Adrenal gland (tissue), 12 donors: ENCODE measurements around the gene ITGB1BP1. TPM values are rescaled to one million over a fixed set of nuclear protein-coding genes. Genes with fewer than 3 reads are reported as not detected.

Source experiments
- DNase-seq, 7 donors: peaks; one replicate each; pipeline ENCODE4 v3.0.0-alpha.2; 2019 to 2020
- H3K27ac ChIP-seq, 5 donors: fragments of 200-600 bp; sonication (generic) in 4 of 5; 1 replicate in 3 of 5; 2 replicates in 2 of 5; pipeline versions ENCODE4 v1.5.1 to v1.8.0; 2016 to 2020; ENCODE audit warnings: mild to moderate bottlenecking in 1 of 5
- H3K27me3 ChIP-seq: fragments of 200-600 bp; 2 replicates; pipeline ENCODE4 v1.8.0; 2021
- H3K36me3 ChIP-seq, 2 donors: fragments of 200-600 bp; replicated peaks in 1 of 2; 1 replicate in 1 of 2; 2 replicates in 1 of 2; pipeline versions ENCODE4 v1.5.1 to v1.8.0; 2018 to 2022
- H3K4me1 ChIP-seq, 2 donors: fragments of 200-600 bp; replicated peaks in 1 of 2; 1 replicate in 1 of 2; 2 replicates in 1 of 2; pipeline versions ENCODE4 v1.5.1 to v1.8.0; 2018 to 2021
- H3K4me3 ChIP-seq, 4 donors: fragments of 200-600 bp; sonication (generic) in 3 of 4; one replicate each; pipeline ENCODE4 v1.5.1; 2016 to 2018
- H3K9me3 ChIP-seq, 3 donors: fragments of 200-600 bp; sonication (generic) in 1 of 3; replicated peaks in 1 of 3; 1 replicate in 2 of 3; 2 replicates in 1 of 3; pipeline versions ENCODE4 v1.5.1 to v1.8.0; 2016 to 2021
- POLR2A ChIP-seq, 2 donors: fragments of 450-650 bp; IDR thresholded peaks; one replicate each; pipeline ENCODE4 v1.6.1; 2017; ENCODE audit warnings: antibody characterized with exemption in 2 of 2, mild to moderate bottlenecking in 2 of 2, moderate library complexity in 1 of 2
- WGBS, 4 donors: extraction: QIAGEN DNeasy Blood & Tissue Kit in 2 of 4; methylation state at CpG; one replicate each; pipeline versions ENCODE4 v1.1.5 to v1.1.7; 2013 to 2017; 5-methylcytosine and 5-hydroxymethylcytosine counted together
- intact Hi-C, 2 donors: fragments of 100-400 bp; cut with DNase I; formaldehyde crosslinking; loops; one replicate each; pipeline versions ENCODE4 v1.14.1 to v1.15.0; 2022 to 2023
- polyA plus RNA-seq, 3 donors: library from polyadenylated mRNA; stranded (reverse); fragments of 200-250 nt in 2 of 3; fragments of 350-450 nt in 1 of 3; fragmentation: Illumina TruSeq in 1 of 3; extraction: RNeasy Lipid Tissue Mini Kit (QIAGEN cat#74804) in 1 of 3; gene quantifications; one replicate each; pipeline ENCODE4 v1.2.3, GENCODE V29; 2013 to 2014
- total RNA-seq, 9 donors: library from RNA; depleted of rRNA in 4 of 9; stranded (reverse); fragments of >200 nt in 4 of 9; fragments of 120-200 nt in 1 of 9; fragmentation: NEBNext Ultra II Directional in 1 of 9; extraction: Animal tissue kit (Norgen Biotek cat#: 25700) in 1 of 9; gene quantifications; one replicate each; pipeline versions ENCODE4 v1.1.0 to v1.2.4, GENCODE V29; 2013 to 2023
- TF ChIP-seq, protein P1 (sequence below), 6 experiments: fragments of 450-650 bp in 4 of 6; fragments of 200-600 bp in 2 of 6; sonication (generic) in 1 of 6; IDR thresholded peaks; 1 replicate in 5 of 6; 2 replicates in 1 of 6; pipeline versions ENCODE4 v1.5.1 to v1.8.0; 2016 to 2021; ENCODE audit warnings: antibody characterized with exemption in 6 of 6, mild to moderate bottlenecking in 2 of 6, moderate library complexity in 1 of 6
- donor health status: healthy with polysubstance abuse.
- donor health status: Bipolar disorder and iron deficiency.
- donor health status: DM: yes; HTN: yes; CAD: no.
- donor health status: DM: no; HTN: no; CAD: no.
- donor health status: DM: no; HTN: no; CAD: no.
- donor health status: DM: yes; HTN: yes; CAD: no.

The ITGB1BP1 gene
- total and polyA plus RNA-seq, 12 donors: 35.7 to 109 (median 80.9) TPM

- no peaks in the 10 kb centered on the region for H3K36me3 ChIP-seq
- peaks cover 0 to 4% of the 10 kb centered on the region in 2 donors for H3K4me1 ChIP-seq
- 93 to 96% (median 94%) methylated on average over 13 to 14 of the region's 14 CpGs for WGBS, 4 donors
- no peak overlapping the region for H3K27ac ChIP-seq
- DNase-seq: no peak
- no peaks in the 10 kb centered on the region for H3K27me3 ChIP-seq
- TF ChIP-seq POLR2A (IDR thresholded peaks at IDR 0.05): no peak
- TF ChIP-seq, protein P1, sequence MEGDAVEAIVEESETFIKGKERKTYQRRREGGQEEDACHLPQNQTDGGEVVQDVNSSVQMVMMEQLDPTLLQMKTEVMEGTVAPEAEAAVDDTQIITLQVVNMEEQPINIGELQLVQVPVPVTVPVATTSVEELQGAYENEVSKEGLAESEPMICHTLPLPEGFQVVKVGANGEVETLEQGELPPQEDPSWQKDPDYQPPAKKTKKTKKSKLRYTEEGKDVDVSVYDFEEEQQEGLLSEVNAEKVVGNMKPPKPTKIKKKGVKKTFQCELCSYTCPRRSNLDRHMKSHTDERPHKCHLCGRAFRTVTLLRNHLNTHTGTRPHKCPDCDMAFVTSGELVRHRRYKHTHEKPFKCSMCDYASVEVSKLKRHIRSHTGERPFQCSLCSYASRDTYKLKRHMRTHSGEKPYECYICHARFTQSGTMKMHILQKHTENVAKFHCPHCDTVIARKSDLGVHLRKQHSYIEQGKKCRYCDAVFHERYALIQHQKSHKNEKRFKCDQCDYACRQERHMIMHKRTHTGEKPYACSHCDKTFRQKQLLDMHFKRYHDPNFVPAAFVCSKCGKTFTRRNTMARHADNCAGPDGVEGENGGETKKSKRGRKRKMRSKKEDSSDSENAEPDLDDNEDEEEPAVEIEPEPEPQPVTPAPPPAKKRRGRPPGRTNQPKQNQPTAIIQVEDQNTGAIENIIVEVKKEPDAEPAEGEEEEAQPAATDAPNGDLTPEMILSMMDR (IDR thresholded peaks at IDR 0.05): no peak
- intact Hi-C loops: no loop called here
- no peak overlapping the region for H3K4me3 ChIP-seq
- no peaks in the 10 kb centered on the region for H3K9me3 ChIP-seq
Measured at GRCh38 chr2:9397201-9397600, 26.1 kb downstream of the ITGB1BP1 start.

GRCh38 chr2:9394816-9395215 is 28.5 kb downstream of the ITGB1BP1 start:
- WGBS, 4 donors: 94 to 95% (median 94%) methylated on average over 10 to 15 of the region's 15 CpGs
- no peaks in the 10 kb centered on the region for H3K36me3 ChIP-seq
- H3K9me3 ChIP-seq: no peaks in the 10 kb centered on the region
- no peak for DNase-seq
- TF ChIP-seq, protein P1 (IDR thresholded peaks at IDR 0.05): no peak
- TF ChIP-seq POLR2A (IDR thresholded peaks at IDR 0.05): no peak
- H3K4me1 ChIP-seq: peaks cover 0 to 4% of the 10 kb centered on the region in 2 donors
- intact Hi-C loops: no loop called here
- no peak overlapping the region for H3K27ac ChIP-seq
- no peak overlapping the region for H3K4me3 ChIP-seq
- no peaks in the 10 kb centered on the region for H3K27me3 ChIP-seq

- intact Hi-C loops: no loop called here
- 69 to 75% (median 70%) methylated on average over 10 to 28 of the region's 28 CpGs for WGBS, 4 donors
- Histone ChIP-seq H3K36me3 (no peaks in the 10 kb centered on the region), H3K27me3 (no peaks in the 10 kb centered on the region), H3K4me3 (no peak overlapping the region), H3K4me1 (peaks cover 0 to 4% of the 10 kb centered on the region in 2 donors), H3K9me3 (no peaks in the 10 kb centered on the region), H3K27ac (peak overlapping the region in 2 of 5 donors; percentile 49 to 68)
- DNase-seq: no peak
- TF ChIP-seq POLR2A (IDR thresholded peaks at IDR 0.05): no peak
- TF ChIP-seq, protein P1 (IDR thresholded peaks at IDR 0.05): no peak
Measured at GRCh38 chr2:9392898-9393765, 30.2 kb downstream of the ITGB1BP1 start.

GRCh38 chr2:9391961-9392720 is 31.2 kb downstream of the ITGB1BP1 start:
- 78 to 93% (median 91%) methylated on average over 12 to 13 of the region's 13 CpGs for whole genome bisulfite sequencing, 4 donors
- peak overlapping the region in 2 of 5 donors; percentile 49 to 68 for H3K27ac ChIP-seq
- TF ChIP-seq POLR2A (IDR thresholded peaks at IDR 0.05): no peak
- TF ChIP-seq, protein P1 (IDR thresholded peaks at IDR 0.05): no peak
- H3K36me3 ChIP-seq: no peaks in the 10 kb centered on the region
- H3K27me3 ChIP-seq: no peaks in the 10 kb centered on the region
- intact Hi-C loops: no loop called here
- no peak for DNase-seq
- H3K4me3 ChIP-seq: no peak overlapping the region
- peaks cover 0 to 4% of the 10 kb centered on the region in 2 donors for H3K4me1 ChIP-seq
- no peaks in the 10 kb centered on the region for H3K9me3 ChIP-seq
